H1 (cell line): ENCODE measurements around the gene MGRN1. TPM values are rescaled to one million over a fixed set of nuclear protein-coding genes. Genes with fewer than 3 reads are reported as not detected.

Experiments
- CTCF ChIA-PET: fragments of 300-600 bp; sonication (Branson Sonifier 250); formaldehyde crosslinking; loops from one replicate; lab custom pipeline; 2021; ENCODE audit not compliant: partially characterized antibody; lab: Charles Lee
- POLR2A ChIA-PET: fragments of 300-600 bp; sonication (Branson Sonifier 250); formaldehyde crosslinking; loops from one replicate; lab custom pipeline; 2021; ENCODE audit warnings: inconsistent platforms; ENCODE audit not compliant: partially characterized antibody; lab: Charles Lee
- DNase-seq, 2 experiments: peaks; one replicate each; pipeline versions ENCODE4 v3.0.0 to v3.0.0-alpha.2; 2010 to 2022; ENCODE audit warnings: low spot score in 2 of 2, low read depth in 1 of 2, mixed read lengths in 1 of 2
- FAIRE-seq: peaks from 2 replicates; lab custom pipeline; 2011; peaks lifted over from hg19 to GRCh38; lab: Jason Lieb, UNC
- H2AFZ ChIP-seq: 2 replicates; pipeline ENCODE4 v1.8.1; 2012; ENCODE audit warnings: low read length, inconsistent platforms
- H2AK5ac ChIP-seq: 2 replicates; pipeline ENCODE4 v1.6.1; 2013; ENCODE audit warnings: low read depth, low read length
- H2BK120ac ChIP-seq: replicated peaks from 2 replicates; pipeline ENCODE3; 2013; ENCODE audit warnings: low read depth, low read length, inconsistent platforms
- H2BK12ac ChIP-seq: 2 replicates; pipeline ENCODE4 v1.6.1; 2013; ENCODE audit warnings: low read depth, low read length
- H2BK15ac ChIP-seq: 2 replicates; pipeline ENCODE4 v1.6.1; 2013; ENCODE audit warnings: low read length
- H2BK20ac ChIP-seq: 2 replicates; pipeline ENCODE4 v1.6.1; 2013; ENCODE audit warnings: low read length
- H2BK5ac ChIP-seq: 2 replicates; pipeline ENCODE4 v1.6.1; 2013; ENCODE audit warnings: low read depth, low read length
- H3K14ac ChIP-seq: 2 replicates; pipeline ENCODE4 v1.6.1; 2013; ENCODE audit warnings: inconsistent platforms; ENCODE audit not compliant: insufficient read length
- H3K18ac ChIP-seq: 2 replicates; pipeline ENCODE4 v1.6.1; 2013; ENCODE audit warnings: low read length; ENCODE audit errors: extremely low read depth
- H3K23ac ChIP-seq: 2 replicates; pipeline ENCODE4 v1.6.1; 2013; ENCODE audit warnings: inconsistent platforms; ENCODE audit not compliant: insufficient read length
- H3K23me2 ChIP-seq: 2 replicates; pipeline ENCODE4 v1.6.1; 2013; ENCODE audit warnings: low read depth, low read length
- H3K27ac ChIP-seq: 2 replicates; pipeline ENCODE4 v1.6.1; 2011; ENCODE audit warnings: low read depth, low read length, inconsistent platforms
- H3K27me3 ChIP-seq, 4 experiments: replicated peaks in 1 of 4; 1 replicate in 1 of 4; 2 replicates in 3 of 4; pipeline versions ENCODE4 v1.6.1 to v1.8.1; 2011 to 2013; ENCODE audit warnings: low read length in 3 of 4, mild to moderate bottlenecking in 3 of 4, inconsistent platforms in 2 of 4, mixed read lengths in 2 of 4, moderate library complexity in 1 of 4; ENCODE audit not compliant: control insufficient read depth in 3 of 4, insufficient read depth in 3 of 4; ENCODE audit errors: extremely low read depth in 1 of 4
- H3K36me3 ChIP-seq, 4 experiments: 2 replicates each; pipeline versions ENCODE4 v1.6.1 to v1.8.1; 2011 to 2013; ENCODE audit warnings: mild to moderate bottlenecking in 4 of 4, low read length in 3 of 4, moderate library complexity in 2 of 4, control low read depth in 1 of 4, inconsistent platforms in 1 of 4; ENCODE audit not compliant: insufficient read depth in 4 of 4, control insufficient read depth in 2 of 4
- H3K4ac ChIP-seq: replicated peaks from 2 replicates; pipeline ENCODE3; 2013; ENCODE audit warnings: low read length, low read depth, mixed read lengths, inconsistent platforms; ENCODE audit not compliant: insufficient read length
- H3K4me1 ChIP-seq, 4 experiments: replicated peaks in 1 of 4; 1 replicate in 1 of 4; 2 replicates in 3 of 4; pipeline versions ENCODE4 v1.6.1 to v1.8.1; 2011 to 2013; ENCODE audit warnings: low read length in 3 of 4, inconsistent platforms in 2 of 4, mixed read lengths in 1 of 4; ENCODE audit not compliant: insufficient read depth in 4 of 4, control insufficient read depth in 3 of 4
- H3K4me2 ChIP-seq, 2 experiments: 2 replicates each; pipeline versions ENCODE4 v1.6.1 to v1.8.1; 2011 to 2013; ENCODE audit warnings: low read depth in 2 of 2, low read length in 2 of 2, control low read depth in 1 of 2, inconsistent platforms in 1 of 2, mild to moderate bottlenecking in 1 of 2; ENCODE audit not compliant: insufficient read depth in 1 of 2
- H3K4me3 ChIP-seq, 4 experiments: fragments of 200-600, 300-600 bp in 1 of 4; sonication (generic), shearing (Covaris generic), sonication (Bioruptor Twin) in 1 of 4; 2 replicates each; pipeline versions ENCODE4 v1.5.1 to v1.8.1; 2011 to 2016; ENCODE audit warnings: low read length in 4 of 4, low read depth in 3 of 4, control low read depth in 2 of 4, inconsistent platforms in 2 of 4, mild to moderate bottlenecking in 2 of 4, mixed read lengths in 1 of 4, moderate library complexity in 1 of 4; ENCODE audit not compliant: insufficient read depth in 2 of 4; ENCODE audit errors: extremely low read depth in 1 of 4
- H3K56ac ChIP-seq: replicated peaks from 2 replicates; pipeline ENCODE3; 2013; ENCODE audit warnings: low read depth, mild to moderate bottlenecking, mixed read lengths, low read length, inconsistent platforms; ENCODE audit not compliant: insufficient read length
- H3K79me1 ChIP-seq: 2 replicates; pipeline ENCODE4 v1.6.1; 2013; ENCODE audit warnings: low read depth, low read length, control low read depth
- H3K79me2 ChIP-seq, 2 experiments: 2 replicates each; pipeline versions ENCODE4 v1.6.1 to v1.8.1; 2012 to 2013; ENCODE audit warnings: low read length in 2 of 2, mild to moderate bottlenecking in 2 of 2, inconsistent platforms in 1 of 2; ENCODE audit not compliant: insufficient read depth in 2 of 2, control insufficient read depth in 1 of 2
- H3K9ac ChIP-seq, 4 experiments: replicated peaks in 1 of 4; 1 replicate in 1 of 4; 2 replicates in 3 of 4; pipeline versions ENCODE4 v1.6.1 to v1.8.1; 2011 to 2013; ENCODE audit warnings: low read depth in 3 of 4, low read length in 3 of 4, control low read depth in 2 of 4, mild to moderate bottlenecking in 2 of 4, moderate library complexity in 2 of 4, inconsistent platforms in 1 of 4; ENCODE audit errors: extremely low read depth in 1 of 4
- H3K9me3 ChIP-seq, 2 experiments: 2 replicates each; pipeline versions ENCODE4 v1.6.1 to v1.8.1; 2012 to 2013; ENCODE audit warnings: mild to moderate bottlenecking in 2 of 2, moderate library complexity in 2 of 2, control low read depth in 1 of 2, inconsistent platforms in 1 of 2, low read depth in 1 of 2, low read length in 1 of 2, mixed read lengths in 1 of 2; ENCODE audit not compliant: insufficient read depth in 2 of 2
- H4K20me1 ChIP-seq, 2 experiments: replicated peaks in 1 of 2; 2 replicates each; pipeline versions ENCODE3 to v1.8.1; 2011 to 2013; ENCODE audit warnings: inconsistent platforms in 2 of 2, low read length in 2 of 2, mild to moderate bottlenecking in 1 of 2; ENCODE audit not compliant: insufficient read depth in 2 of 2, control insufficient read depth in 1 of 2
- H4K5ac ChIP-seq: 2 replicates; pipeline ENCODE4 v1.6.1; 2013; ENCODE audit warnings: low read length, low read depth, mixed read lengths, inconsistent platforms; ENCODE audit not compliant: insufficient read length
- H4K8ac ChIP-seq: 2 replicates; pipeline ENCODE4 v1.8.0; 2013; ENCODE audit warnings: mild to moderate bottlenecking, moderate library complexity, low read length, inconsistent platforms; ENCODE audit not compliant: insufficient read depth; ENCODE audit errors: extremely low read depth
- H4K91ac ChIP-seq: replicated peaks from 2 replicates; pipeline ENCODE3; 2013; ENCODE audit warnings: low read length, mixed read lengths, inconsistent platforms; ENCODE audit not compliant: insufficient read length
- CTCF ChIP-seq, 3 experiments: IDR thresholded peaks; 1 replicate in 2 of 3; 2 replicates in 1 of 3; pipeline versions ENCODE4 v1.5.1 to v1.6.1; 2011; ENCODE audit warnings: low read length in 3 of 3, mild to moderate bottlenecking in 3 of 3, inconsistent platforms in 2 of 3, low read depth in 1 of 3, moderate library complexity in 1 of 3; ENCODE audit not compliant: insufficient read depth in 1 of 3; ENCODE audit errors: control extremely low read depth in 1 of 3
- SP2 ChIP-seq: IDR thresholded peaks from 2 replicates; pipeline ENCODE4 v1.6.1; 2012; ENCODE audit warnings: mild to moderate bottlenecking, low read length, inconsistent platforms
- WGBS, 2 experiments: shearing (Covaris generic) in 1 of 2; methylation state at CpG; one replicate each; pipeline versions ENCODE4 v1.1.6 to v1.1.7; 2013 to 2015; ENCODE audit warnings: low lambda C conversion rate in 2 of 2, mixed read lengths in 2 of 2, inconsistent platforms in 1 of 2, low coverage in 1 of 2, missing lambda C conversion rate in 1 of 2; ENCODE audit not compliant: insufficient replicate concordance in 2 of 2, insufficient coverage in 1 of 2, insufficient read length in 1 of 2; ENCODE audit errors: extremely low coverage in 1 of 2, missing lambda C conversion rate in 1 of 2; 5-methylcytosine and 5-hydroxymethylcytosine counted together
- polyA plus RNA-seq, 7 experiments: library from polyadenylated mRNA; depleted of rRNA in 3 of 7; stranded (reverse) in 5 of 7; unstranded in 2 of 7; fragments of >200 nt in 5 of 7; fragments of 200-250 nt in 2 of 7; gene quantifications; 1 replicate in 5 of 7; 2 replicates in 1 of 7; 4 replicates in 1 of 7; pipeline versions ENCODE4 v1.2.1 to v1.2.3, GENCODE V29; 2011 to 2013; ENCODE audit warnings: missing spikeins in 2 of 7, mixed read lengths in 2 of 7
- total RNA-seq: library from RNA; stranded (reverse); fragmentation: NEBNext Ultra II Directional; extraction: Animal tissue kit (Norgen Biotek cat#: 25700); gene quantifications from 2 replicates; pipeline ENCODE4 v1.2.1, GENCODE V29; 2021

The MGRN1 gene
- total and polyA plus RNA-seq, 2 of the 8 experiments (the other 6 are each of a cell fraction or from before 2014, with no cell fraction given): 15.0 to 82.3 TPM

- Histone ChIP-seq H3K9ac (no peak overlapping the region), H2BK5ac (peak overlapping the region; percentile 19; the same call in 1 of the 2 replicates), H3K4ac (no peak overlapping the region), H3K27ac (no peak overlapping the region), H2BK12ac (no peak overlapping the region), H3K23ac (no peak overlapping the region), H3K9me3 (no peaks in the 10 kb centered on the region), H3K79me2 (peaks cover 0 to 3% of the 10 kb centered on the region in 2 experiments; a peak in 1 of 4 replicates), H4K8ac (no peak overlapping the region), H2BK20ac (no peak overlapping the region), H4K5ac (no peak overlapping the region), H3K79me1 (peaks cover 12% of the 10 kb centered on the region; the same call in 1 of the 2 replicates), H3K4me1 (peaks cover 0 to 2% (median 0%) of the 10 kb centered on the region in 4 experiments; a peak in 3 of 7 replicates), H2BK120ac (no peak overlapping the region), H3K23me2 (peaks cover 6% of the 10 kb centered on the region), H3K4me3 (no peak overlapping the region), H2AK5ac (no peak overlapping the region), H3K4me2 (no peak overlapping the region), H3K36me3 (peaks cover 2 to 26% (median 19%) of the 10 kb centered on the region in 4 experiments; a peak in 7 of 8 replicates), H2BK15ac (no peak overlapping the region), H3K27me3 (no peaks in the 10 kb centered on the region), H3K18ac (no peak overlapping the region), H4K91ac (no peak overlapping the region), H4K20me1 (peaks cover 0 to 17% of the 10 kb centered on the region in 2 experiments), H3K14ac (no peak overlapping the region), H2AFZ (no peak overlapping the region), H3K56ac (no peak overlapping the region)
- FAIRE-seq: no peak
- POLR2A ChIA-PET: interaction anchor here (1.4 to 1.5 kb wide), 2 partner anchors 15 to 28 kb away, joined by 3 to 4 read pairs; no protein-coding TSS in a partner anchor
- DNase-seq: no peak
- no peak for TF ChIP-seq SP2
- peak in 1 of 3 experiments; percentile 22; a peak in 1 of 4 replicates for TF ChIP-seq CTCF (IDR thresholded peaks at IDR 0.05; ENCODE audit: control extremely low read depth in 1 of 3, insufficient read depth in 1 of 3, low read depth in 1 of 3, low read length in 3 of 3)
- WGBS, 2 experiments: 96% methylated on average over 20 of the region's 20 CpGs; no CpG with 5 or more reads in 1 of the 2 experiments
- CTCF ChIA-PET: interaction anchor here (0.7 to 2.2 kb wide), 8 partner anchors 13 to 42 kb away, joined by 3 to 7 read pairs (median 4); partner anchors contain the start of gene MGRN1
These were observed 42.0 kb downstream of the MGRN1 start for GRCh38 chr16:4666537-4667202.
